Cerebellar nuclear complex (tissue), 1 donor: ENCODE data around the gene ARAP2.

ENCODE experiments used
- DNase-seq, 2 experiments: peaks; one replicate each; lab custom pipeline; 2025; lab: John Stamatoyannopoulos, UW

Gene ARAP2, protein sequence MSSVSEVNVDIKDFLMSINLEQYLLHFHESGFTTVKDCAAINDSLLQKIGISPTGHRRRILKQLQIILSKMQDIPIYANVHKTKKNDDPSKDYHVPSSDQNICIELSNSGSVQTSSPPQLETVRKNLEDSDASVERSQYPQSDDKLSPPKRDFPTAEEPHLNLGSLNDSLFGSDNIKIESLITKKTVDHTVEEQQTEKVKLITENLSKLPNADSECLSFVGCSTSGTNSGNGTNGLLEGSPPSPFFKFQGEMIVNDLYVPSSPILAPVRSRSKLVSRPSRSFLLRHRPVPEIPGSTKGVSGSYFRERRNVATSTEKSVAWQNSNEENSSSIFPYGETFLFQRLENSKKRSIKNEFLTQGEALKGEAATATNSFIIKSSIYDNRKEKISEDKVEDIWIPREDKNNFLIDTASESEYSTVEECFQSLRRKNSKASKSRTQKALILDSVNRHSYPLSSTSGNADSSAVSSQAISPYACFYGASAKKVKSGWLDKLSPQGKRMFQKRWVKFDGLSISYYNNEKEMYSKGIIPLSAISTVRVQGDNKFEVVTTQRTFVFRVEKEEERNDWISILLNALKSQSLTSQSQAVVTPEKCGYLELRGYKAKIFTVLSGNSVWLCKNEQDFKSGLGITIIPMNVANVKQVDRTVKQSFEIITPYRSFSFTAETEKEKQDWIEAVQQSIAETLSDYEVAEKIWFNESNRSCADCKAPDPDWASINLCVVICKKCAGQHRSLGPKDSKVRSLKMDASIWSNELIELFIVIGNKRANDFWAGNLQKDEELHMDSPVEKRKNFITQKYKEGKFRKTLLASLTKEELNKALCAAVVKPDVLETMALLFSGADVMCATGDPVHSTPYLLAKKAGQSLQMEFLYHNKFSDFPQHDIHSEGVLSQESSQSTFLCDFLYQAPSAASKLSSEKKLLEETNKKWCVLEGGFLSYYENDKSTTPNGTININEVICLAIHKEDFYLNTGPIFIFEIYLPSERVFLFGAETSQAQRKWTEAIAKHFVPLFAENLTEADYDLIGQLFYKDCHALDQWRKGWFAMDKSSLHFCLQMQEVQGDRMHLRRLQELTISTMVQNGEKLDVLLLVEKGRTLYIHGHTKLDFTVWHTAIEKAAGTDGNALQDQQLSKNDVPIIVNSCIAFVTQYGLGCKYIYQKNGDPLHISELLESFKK (N-terminal part only)

DNA sequence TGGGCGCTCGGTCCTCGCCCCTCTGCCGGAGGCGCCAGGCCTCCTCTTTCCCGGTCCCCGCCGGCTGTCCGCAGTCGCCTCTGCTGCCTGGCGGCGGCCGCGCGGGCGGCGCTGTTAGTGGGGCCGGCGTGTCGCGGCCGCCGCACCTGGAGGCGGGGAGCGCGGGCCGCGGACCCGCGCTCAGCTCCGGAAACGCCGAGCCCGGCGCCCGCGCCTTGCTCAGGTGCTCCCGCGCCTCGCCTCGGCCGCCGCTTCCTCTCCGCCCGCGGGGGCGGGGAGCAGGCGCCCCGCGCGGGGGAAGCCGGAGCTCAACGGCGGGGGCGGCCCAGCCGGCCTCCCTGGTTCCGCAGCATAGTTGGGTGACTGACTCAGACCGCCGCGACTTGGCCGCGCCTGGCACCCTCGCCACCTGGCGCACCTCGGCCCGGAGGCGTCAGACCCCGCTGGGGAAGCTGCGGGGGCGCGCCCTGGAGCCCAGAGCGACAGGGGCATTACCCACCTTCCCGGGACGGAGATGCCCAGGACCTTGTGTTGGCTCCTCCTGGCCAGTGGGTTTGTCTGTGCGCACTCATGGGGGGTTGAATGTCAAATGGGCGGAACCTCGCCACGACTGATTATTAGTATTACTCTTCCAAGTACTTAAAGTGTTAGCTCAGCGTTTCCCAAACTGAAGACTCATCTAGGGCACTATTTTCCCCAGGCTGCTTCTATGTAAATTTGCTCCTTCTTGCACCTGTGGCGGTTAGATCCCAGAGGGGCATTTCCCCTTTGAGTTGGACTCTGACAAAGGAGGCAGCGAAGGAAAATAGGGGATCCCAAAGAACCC, at the start of gene ARAP2:
Gene ARAP2, minus strand, starts transcription at position 258 of the 826 bp plus-strand sequence. CDS start 15,028 bp downstream, outside the sequence.
- no peak for DNase-seq

DNA sequence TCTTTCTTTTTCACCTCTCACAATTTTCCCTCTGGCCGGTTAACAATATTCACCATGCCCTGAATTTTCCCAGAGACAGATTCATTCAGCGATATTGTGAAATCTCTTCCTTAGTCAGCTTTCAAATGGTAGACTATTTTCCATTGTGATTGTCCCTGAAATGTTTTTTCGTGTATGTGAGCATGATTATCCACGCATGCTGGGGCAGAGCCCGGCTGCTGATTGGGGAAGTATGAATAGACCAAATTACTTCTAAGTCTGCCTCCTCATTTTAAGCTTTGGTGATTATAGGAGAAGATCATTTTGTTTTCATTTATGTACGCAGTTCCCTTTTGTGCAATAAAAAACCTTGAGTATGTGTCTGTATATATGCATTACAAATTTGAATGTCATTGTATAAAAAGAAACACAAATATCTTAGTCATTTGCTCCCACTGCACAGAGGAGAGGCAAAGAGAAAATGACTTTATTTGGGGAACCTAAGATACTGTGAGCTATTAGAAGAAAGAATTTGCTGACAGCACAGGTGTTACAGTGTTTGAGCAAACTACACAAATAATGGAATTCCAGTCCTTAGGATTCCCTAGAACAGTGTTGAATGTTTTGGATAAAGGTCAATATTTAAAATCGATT, 48.4 kb upstream of the ARAP2 start:
- no peak for DNase-seq

DNA sequence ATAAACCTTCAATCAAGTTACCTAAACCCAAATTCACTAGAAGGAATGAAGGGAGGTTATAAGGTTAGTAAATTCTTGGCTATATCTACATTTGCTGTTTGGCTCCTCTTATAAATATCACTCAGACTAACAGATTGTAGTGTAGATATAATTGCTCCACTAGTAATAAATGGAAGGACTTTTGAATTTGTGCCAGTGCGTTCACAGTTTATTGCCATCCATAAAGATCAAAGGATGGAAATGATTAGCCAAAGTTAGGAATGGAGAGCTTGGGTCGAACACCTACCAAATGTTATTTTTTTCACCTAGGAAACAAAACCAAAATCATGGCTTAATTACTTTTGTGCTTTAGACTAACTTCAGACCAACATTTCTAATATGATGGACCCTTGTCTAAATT, 46.3 kb upstream of the ARAP2 start:
- no peak for DNase-seq

DNA sequence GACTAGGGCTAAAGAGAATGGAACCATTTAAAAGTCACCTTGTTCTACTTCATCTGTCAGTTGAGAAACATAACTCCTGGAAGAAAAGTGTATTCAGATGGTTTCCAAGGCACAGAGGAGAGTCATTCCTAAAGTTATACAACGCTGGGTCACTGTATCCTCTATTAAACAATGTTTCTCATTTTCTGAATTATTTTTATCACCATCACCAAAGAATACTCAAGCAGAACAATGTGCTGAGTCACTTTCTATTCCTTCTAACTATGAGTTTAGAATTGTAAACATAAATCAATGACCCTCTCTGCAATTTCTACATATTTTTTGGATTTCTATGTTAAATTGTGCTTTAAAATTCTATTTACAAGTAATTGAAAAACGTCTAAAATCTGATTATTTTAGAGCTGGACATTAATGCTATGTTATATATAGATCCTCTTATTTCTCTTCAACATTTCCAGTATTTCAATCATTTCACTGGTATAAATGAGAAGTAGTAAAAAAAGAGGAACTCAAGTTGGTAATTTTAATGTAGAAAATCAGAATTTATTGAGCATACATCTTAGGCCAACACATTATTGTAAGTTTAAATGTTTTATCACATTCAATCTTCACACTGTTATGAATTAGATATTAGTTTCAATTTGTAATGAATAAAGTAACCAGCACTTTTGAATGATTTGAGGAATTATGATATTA, 44.6 kb upstream of the ARAP2 start:
- no peak for DNase-seq

DNA sequence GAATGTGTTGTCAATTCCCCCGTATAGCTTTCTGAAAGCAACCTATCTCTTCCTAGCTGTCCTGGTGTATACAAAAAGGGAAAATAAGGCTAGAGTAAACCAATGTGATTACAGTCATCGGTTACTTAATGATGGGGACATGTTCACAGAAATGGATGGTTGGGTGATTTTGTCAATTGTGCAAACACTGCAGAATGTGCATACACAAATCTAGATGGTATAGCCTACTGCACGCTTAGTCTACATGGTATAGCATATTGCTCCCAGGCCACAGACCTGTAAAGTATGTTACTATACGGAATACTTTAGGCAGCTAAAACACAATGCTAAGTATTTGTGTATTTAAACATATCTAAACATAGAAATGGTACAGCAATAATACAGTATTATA, 42.2 kb upstream of the ARAP2 start:
- no peak for DNase-seq

DNA sequence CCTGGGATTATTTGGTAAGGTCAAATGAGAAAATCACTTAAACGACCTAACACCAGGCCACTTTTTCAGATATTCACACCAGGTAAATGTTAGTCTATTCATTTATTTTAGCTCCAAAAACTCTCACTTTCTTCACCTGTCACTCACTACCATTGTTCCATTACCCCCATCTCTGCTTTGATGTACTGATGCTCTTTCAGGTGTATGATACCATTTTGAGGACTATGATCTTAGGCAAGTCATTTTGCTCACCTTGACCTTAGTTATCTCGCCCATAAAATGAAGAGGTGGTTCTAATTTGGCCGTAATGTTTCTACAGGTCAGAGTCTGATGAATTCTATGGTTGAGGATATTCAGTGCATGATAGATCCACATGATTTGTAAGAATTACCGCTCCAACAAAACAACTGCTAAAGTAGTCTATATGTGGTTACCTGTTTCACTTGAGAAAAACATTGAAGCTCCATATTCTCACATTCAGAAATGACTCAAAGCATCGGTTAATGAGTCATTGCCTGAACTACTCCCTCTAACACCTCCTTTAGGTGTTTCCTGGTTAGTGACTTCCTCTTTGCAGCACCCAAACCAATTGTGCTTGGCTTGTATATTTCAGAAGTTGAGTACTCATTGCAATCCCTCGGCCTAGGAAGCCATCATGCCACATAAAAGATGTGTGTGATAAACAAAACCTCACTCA, 41.6 kb upstream of the ARAP2 start:
- no peak for DNase-seq

DNA sequence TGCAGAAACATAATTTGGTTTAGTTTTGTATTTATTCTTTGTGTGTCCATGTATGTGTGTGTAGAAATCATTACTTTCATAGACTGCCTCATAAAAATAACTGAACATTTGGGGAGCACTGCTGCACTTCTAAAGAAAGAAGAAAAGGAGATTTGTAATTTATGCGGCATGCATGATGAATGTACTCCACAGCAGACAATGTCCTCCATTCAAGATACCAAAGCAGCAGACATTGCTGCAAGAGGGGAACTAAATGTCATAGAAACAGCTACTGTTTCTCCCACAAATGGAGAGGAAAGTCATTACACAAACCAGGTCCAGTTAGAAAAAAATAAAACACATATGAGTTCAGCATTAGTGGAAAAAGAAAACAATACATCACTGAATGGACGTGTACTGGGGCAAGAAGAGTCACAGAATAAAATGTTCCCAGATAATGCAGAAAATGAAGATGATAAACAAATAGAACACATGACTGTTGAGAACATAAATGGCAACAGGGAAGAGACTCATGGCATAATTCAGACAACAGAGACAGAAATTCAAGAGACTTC, 39.7 kb upstream of the ARAP2 start:
- no peak for DNase-seq

DNA sequence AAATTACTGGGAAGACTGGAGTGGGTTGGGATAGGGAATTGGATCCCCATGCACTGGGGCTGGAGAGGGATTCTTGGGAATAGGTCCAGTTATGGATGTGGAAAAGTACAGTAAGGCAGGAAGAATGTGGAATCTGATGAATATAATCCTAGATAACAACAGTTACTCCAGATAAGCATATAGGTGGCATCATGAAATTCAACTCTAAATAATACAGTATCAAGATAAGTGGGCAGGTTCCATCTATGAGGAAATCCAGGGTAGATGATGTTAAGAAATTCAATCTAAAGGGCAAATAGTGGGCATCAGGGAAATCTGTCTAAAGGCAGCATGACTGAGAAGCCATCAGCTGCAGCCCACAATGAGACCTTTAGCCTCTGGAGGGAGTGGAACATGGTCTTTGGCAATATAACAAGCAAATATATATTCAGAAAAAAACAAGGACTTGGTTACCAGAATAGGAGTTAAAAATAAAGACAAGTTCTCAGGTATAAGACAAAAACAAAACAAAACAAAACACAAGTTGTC, 38.3 kb upstream of the ARAP2 start:
- no peak for DNase-seq

DNA sequence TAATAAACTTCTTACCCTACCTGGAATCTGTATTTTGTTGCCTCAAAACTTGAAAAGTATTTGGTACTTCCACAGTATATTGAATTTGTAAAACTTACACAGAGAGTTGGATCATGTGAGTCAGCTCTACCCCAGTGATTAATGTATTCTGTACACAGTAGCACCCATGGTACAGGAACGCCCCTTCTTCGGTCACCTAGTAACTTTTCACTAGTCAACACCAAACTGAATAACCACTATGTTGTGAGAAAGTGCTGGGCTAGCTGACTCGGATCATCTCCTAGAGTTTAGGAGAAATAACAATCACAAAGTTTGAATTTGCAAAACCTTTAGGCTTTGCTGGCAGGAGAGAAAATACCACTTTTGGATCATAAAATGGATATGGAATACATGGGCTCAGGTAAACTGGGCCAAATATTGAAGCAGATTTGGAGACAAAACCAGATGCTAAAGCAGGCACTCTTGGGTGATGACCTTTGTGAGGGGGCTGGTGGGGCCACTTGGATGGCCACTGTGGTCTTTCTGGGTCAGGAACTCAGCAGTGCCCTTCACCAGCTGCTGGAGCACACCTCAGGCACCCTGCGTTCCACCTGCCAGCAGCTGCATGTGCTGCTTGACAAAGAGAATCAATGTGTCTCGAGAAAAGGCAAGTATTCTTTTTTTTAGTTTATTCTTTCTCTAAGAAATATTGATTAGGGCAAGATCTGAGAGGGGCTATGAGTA, 37.2 kb upstream of the ARAP2 start, which contains the start of gene DTHD1:
Gene DTHD1, plus strand, starts transcription at position 233 of the 723 bp plus-strand sequence. Its CDS starts 143 bp downstream, at position 376.
- no peak for DNase-seq

DNA sequence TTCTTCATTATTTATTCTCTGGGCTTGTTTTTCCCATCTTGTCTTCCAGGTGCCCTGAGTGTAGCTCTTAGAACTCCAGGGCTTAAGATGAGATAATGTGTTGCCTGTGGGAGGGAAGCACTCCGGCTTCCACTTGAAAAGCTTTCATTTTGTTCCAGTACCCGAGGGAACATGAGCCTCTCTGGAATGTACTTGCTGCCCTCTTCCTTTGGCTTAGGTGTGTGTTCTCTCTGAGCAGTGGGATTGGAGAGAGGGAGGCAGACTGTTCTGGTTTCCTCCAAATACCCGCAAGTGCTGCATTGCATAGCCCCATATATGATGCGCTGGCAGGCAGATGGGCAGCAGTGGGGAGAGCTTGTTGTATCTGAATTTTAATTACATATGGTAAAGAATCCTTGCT, 36.2 kb upstream of the ARAP2 start:
- DNase-seq: no peak

DNA sequence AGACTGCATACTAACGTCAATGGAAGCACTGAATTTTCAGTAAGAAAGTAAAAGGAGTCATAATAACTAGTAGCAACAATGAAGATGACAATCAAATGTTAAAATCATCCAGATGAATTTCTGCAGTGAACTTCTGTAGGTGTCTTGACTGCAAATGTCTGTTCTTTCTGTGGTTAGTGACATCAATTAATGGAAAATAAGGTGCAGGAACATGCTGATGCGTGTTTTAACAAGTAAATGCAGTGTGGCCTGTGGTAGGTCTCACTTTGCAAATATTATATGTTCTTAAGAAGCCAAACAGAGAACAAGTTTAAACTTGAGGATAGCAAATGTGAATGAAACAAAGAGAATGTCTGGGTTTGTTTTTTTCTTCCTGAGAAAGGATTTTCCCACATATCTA, 34.5 kb upstream of the ARAP2 start:
- no peak for DNase-seq

DNA sequence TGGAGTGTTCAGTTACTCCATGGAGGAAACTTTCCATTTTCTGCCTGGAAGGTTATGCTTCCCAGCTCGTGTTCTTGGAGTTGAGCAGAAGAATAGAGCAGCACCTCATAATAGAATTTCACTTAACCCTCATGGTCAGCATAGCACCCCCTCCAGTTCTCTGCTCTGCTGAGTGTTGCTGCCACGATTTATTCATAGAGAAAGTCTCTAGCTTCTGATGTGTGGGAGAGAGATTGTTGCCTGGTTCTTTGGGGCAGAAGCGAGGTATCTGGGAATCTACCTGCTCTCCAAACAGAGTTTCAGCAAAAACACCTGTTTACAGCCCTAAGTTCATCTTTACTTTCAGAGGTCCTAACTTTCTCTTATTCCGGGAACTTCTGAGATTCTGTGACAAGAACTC, 33.2 kb upstream of the ARAP2 start:
- no peak for DNase-seq

DNA sequence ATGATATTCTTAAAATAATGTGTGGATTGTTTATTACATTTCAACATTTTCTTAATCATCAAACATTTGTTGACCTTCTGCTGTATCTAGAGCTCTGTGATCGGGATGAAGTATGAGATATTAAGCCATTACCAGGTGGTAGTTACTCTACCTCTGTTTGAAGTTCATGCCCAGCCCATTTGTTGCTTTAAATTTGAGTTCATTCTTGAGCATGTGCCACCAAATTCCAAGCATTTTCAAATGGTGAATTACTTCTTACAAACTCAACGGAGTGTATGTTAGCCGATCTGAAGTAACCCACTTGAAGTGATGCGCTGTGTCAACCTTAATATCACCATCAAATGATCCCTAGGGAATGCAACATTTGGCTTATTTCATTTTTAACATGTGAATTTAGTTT, 29.8 kb upstream of the ARAP2 start:
- no peak for DNase-seq

DNA sequence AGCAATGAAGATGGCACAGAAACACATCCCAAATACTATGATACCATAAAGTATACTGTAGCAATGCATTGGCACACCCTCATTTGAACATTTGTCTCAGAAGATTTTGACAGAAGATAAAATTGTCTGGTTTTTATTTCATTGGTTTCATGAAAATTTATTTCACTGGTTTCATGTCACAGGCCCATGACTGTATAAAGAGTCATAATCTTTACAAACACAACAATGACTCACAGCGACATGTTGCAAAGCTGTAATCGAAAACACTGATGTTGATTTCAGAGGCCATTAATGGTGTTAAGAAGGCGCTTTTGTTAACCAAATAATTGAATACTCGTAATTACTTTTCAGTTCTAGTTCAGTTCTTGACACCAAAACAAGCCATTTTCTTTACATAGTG, 29.0 kb upstream of the ARAP2 start:
- no peak for DNase-seq

DNA sequence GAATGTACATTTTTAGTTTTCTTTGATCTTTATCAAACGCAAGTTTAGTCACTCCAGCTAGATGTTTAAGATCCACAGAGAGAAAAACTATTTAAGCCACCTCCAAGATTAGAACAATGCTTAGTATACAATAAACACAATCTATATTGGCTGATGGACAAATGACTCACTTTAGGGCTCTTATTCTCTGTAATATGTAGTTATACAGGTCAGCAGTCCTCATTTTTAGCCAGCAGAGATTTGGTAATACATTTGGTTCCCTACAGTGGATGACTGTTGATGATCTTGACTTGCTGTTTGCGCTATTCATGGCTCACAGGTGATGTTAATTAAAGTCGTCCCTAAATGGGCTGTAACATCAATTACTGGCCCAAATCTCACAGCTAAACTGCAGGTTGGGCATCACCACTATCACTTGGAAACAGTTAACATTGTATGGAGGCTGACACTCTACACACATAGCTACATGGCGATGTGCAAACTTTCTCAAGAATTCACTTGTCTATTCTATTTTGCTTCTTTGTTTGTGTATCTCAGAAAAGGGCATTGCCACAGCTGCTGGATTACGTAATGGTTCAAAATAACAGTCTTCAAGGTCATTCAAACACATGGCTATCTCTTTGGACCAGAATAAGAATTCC, 25.3 kb upstream of the ARAP2 start:
- no peak for DNase-seq

DNA sequence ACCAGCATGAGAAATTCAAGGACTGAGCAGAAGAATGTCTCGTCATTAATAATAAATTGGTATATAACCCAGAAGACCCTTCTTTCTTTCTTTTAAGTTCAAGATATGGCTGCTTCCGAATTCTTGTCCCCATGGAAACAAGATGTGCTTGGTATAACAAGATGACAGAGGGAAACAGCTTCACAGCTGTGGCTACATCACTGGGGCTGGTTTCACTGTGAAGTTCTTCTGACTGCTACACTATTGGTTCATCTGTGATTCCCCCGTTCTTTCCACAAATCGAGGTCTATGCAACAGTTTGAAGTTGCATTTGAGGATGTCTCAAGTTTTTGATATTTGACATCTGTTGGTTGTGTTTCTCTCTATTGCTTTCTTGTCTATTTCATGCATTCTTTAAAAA, 24.8 kb upstream of the ARAP2 start:
- DNase-seq: no peak

DNA sequence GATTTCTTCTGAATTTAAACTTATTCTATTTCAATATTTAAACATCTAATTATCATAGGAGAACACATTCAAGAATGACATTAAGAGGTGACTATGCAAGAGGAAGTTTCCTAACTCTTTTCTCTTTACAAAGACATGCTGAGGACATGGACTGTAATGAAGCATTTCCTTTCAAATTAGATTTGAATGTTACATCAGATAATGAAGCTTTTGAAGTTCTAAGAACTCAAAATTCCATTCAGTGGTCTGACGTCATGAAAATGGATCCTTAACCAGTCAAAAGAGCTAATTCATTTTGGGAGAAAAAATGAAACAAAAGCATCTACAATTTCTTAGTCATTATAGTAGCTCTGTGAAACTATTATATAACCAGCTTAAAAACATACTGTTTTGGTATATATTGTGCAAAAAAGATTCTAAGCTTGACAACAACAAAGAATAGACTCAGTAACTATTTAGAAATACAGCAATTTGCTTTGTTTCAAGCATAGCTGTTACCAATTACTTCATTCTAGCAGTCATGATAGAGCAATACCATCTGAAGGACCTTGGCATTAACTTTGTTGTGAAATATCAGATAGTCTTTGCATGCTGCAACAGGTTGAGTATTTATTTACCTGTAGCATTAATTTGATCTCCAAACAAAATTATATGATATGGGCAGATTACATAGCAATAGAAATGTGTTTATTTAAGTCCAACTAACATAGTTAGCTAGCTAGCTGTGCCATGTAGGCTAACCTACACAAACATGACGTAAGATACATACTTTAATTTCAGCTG, 23.4 kb upstream of the ARAP2 start:
- no peak for DNase-seq
